Right forelimb (tissue), 1 donor: ENCODE measurements around the gene LXN.

ENCODE experiments used
- DNase-seq: peaks from one replicate; pipeline ENCODE4 v3.0.0-alpha.2; 2018

The LXN gene

GRCh38 chr3:158666416-158666815, 6.0 kb downstream of the LXN start:
- DNase-seq: no peak

GRCh38 chr3:158663832-158664231, 8.6 kb downstream of the LXN start:
- DNase-seq: no peak

GRCh38 chr3:158663246-158663645, 9.2 kb downstream of the LXN start:
- no peak for DNase-seq

- no peak for DNase-seq
These were observed 11.7 kb downstream of the LXN start for GRCh38 chr3:158660711-158661110.

GRCh38 chr3:158659454-158660237, 12.8 kb downstream of the LXN start:
- DNase-seq: no peak

GRCh38 chr3:158658889-158659288, 13.6 kb downstream of the LXN start:
- DNase-seq: no peak

- no peak for DNase-seq
These were observed 20.0 kb downstream of the LXN start for GRCh38 chr3:158652463-158652862.

GRCh38 chr3:158651192-158651591, 21.3 kb downstream of the LXN start:
- no peak for DNase-seq

GRCh38 chr3:158649791-158650190, 22.7 kb downstream of the LXN start:
- DNase-seq: no peak

GRCh38 chr3:158644345-158644908, 28.0 kb downstream of the LXN start, which contains the start of gene GFM1:
Gene GFM1 (plus strand): TSS chr3:158644527. CDS start chr3:158644635, 108 bp downstream.
- peak; percentile 93 for DNase-seq

GRCh38 chr3:158642474-158643210, 29.8 kb downstream of the LXN start:
- DNase-seq: no peak

GRCh38 chr3:158642005-158642404, 30.4 kb downstream of the LXN start:
- DNase-seq: no peak

- DNase-seq: no peak
These were observed 31.8 kb downstream of the LXN start for GRCh38 chr3:158640646-158641045.

- DNase-seq: no peak
These were observed 40.5 kb downstream of the LXN start for GRCh38 chr3:158631981-158632380.

GRCh38 chr3:158625881-158626280, 46.6 kb downstream of the LXN start:
- DNase-seq: no peak

- no peak for DNase-seq
These were observed 54.2 kb downstream of the LXN start for GRCh38 chr3:158617982-158618875.
